Erythroblast (primary cell): ENCODE measurements around the gene AHNAK.

Experiments
- GATA1 ChIP-seq: IDR thresholded peaks from 2 replicates; pipeline ENCODE4 v1.6.1; 2011; ENCODE audit warnings: low read depth, mild to moderate bottlenecking, control low read depth, low read length, moderate library complexity
- POLR2A ChIP-seq: IDR thresholded peaks from 2 replicates; pipeline ENCODE4 v1.6.1; 2011; ENCODE audit warnings: mild to moderate bottlenecking, low read length

- no peak for TF ChIP-seq POLR2A
- no peak for TF ChIP-seq GATA1
Observed at GRCh38 chr11:62498031-62498430, 48.6 kb downstream of the AHNAK start.
